Measurements from ENCODE around the gene KIAA0408.

GRCh38 chr6:127482325-127482724 lies 23.1 kb upstream of the KIAA0408 start:
- TF ChIP-seq CTCF (IDR thresholded peaks at IDR 0.05; ENCODE audit: insufficient read depth, low read length, poor library complexity, severe bottlenecking), result no peak
- no peak for TF ChIP-seq EZH2phosphoT487 (conservative IDR thresholded peaks at IDR 0.05; ENCODE audit: low read length)
